GM19023 (cell line): Measurements from ENCODE around the gene KANSL1.
"Not testable (repeated sequence)": the region's sequence is repeated elsewhere in the genome, so short reads cannot be mapped to it uniquely, and the experiment has no call there.

ENCODE experiments used
- ATAC-seq: cut with Tn5 transposase; IDR thresholded peaks from one replicate; pipeline ENCODE4 v1.9.1; 2021; ENCODE audit warnings: mild to moderate bottlenecking, moderate library complexity; ENCODE audit not compliant: unreplicated experiment

The KANSL1 gene

DNA sequence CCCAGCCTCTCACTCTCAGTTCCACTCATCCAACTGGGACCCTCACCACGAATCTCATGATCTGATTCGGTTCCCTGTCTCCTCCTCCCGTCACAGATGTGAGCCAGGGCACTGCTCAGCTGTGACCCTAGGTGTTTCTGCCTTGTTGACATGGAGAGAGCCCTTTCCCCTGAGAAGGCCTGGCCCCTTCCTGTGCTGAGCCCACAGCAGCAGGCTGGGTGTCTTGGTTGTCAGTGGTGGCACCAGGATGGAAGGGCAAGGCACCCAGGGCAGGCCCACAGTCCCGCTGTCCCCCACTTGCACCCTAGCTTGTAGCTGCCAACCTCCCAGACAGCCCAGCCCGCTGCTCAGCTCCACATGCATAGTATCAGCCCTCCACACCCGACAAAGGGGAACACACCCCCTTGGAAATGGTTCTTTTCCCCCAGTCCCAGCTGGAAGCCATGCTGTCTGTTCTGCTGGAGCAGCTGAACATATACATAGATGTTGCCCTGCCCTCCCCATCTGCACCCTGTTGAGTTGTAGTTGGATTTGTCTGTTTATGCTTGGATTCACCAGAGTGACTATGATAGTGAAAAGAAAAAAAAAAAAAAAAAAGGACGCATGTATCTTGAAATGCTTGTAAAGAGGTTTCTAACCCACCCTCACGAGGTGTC, 167.6 kb downstream of the KANSL1 start:
- no peak for ATAC-seq

GRCh38 chr17:46025060-46025459, 168.2 kb downstream of the KANSL1 start:
- no peak for ATAC-seq

DNA sequence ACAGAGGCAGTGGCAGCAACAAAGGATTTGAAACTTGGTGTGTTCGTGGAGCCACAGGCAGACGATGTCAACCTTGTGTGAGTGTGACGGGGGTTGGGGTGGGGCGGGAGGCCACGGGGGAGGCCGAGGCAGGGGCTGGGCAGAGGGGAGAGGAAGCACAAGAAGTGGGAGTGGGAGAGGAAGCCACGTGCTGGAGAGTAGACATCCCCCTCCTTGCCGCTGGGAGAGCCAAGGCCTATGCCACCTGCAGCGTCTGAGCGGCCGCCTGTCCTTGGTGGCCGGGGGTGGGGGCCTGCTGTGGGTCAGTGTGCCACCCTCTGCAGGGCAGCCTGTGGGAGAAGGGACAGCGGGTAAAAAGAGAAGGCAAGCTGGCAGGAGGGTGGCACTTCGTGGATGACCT, 168.6 kb downstream of the KANSL1 start:
- no peak for ATAC-seq

DNA sequence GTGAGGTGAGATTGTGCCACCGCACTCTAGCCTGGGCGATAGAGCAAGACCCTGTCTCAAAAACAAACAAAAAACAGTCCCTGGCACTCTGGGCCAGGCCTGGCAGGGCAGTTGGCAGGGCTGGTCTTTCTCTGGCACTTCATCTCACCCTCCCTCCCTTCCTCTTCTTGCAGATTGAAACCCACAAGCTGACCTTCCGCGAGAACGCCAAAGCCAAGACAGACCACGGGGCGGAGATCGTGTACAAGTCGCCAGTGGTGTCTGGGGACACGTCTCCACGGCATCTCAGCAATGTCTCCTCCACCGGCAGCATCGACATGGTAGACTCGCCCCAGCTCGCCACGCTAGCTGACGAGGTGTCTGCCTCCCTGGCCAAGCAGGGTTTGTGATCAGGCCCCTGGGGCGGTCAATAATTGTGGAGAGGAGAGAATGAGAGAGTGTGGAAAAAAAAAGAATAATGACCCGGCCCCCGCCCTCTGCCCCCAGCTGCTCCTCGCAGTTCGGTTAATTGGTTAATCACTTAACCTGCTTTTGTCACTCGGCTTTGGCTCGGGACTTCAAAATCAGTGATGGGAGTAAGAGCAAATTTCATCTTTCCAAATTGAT, 169.3 kb downstream of the KANSL1 start:
- ATAC-seq = no peak

DNA sequence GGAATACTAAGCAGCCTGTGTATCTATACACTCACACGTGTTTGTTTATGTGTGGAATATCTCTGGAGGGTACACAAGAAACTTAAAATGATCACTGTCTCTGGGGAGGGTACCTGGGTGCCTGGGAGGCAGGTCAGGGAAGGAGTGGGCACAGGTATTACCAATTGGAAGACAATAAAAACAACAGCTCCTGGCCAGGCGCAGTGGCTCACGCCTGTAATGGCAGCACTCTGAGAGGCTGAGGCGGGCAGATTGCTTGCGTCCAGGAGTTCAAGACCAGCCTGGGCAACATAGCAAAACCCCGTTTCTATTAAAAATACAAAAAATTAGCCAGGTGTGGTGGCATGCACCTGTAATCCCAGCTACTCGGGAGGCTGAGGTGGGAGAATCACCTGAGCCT, 169.9 kb downstream of the KANSL1 start:
- not testable (repeated sequence) for ATAC-seq

GRCh38 chr17:46020998-46021397, 172.2 kb downstream of the KANSL1 start:
- ATAC-seq = no peak

DNA sequence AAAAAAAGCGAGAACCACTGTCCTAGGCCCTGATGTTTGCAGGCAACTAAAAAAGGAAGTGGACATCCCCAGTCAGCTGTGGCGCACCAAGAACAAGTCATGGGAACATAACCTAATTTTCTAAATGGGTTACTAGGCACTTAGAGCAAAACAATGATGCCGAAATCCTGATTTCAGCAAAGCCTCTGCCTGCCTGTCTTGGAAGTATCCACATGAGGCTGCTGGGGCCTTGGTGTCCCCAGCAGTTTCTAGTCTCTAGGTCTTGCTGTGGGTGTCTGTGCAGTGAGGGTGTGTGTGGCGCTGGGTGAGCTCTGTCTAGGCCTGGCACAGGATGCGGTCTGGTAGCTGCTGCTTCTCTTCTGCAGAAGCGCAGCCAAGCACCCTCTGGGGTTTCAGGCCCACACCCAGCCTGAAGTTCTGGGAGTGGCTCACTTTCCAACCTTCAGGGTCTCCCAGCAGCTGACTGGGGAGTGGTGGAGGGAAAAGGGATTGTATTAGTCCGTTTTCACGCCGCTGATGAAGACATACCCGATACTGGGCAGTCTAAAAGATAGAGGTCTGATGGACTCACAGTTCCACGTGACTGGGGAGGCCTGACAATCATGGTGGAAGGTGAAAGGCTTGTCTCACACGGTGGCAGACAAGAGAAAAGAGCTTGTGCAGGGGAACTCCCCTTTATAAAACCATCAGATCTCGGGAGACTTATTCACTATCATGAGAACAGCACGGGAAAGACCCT, 173.0 kb downstream of the KANSL1 start:
- no peak for ATAC-seq

DNA sequence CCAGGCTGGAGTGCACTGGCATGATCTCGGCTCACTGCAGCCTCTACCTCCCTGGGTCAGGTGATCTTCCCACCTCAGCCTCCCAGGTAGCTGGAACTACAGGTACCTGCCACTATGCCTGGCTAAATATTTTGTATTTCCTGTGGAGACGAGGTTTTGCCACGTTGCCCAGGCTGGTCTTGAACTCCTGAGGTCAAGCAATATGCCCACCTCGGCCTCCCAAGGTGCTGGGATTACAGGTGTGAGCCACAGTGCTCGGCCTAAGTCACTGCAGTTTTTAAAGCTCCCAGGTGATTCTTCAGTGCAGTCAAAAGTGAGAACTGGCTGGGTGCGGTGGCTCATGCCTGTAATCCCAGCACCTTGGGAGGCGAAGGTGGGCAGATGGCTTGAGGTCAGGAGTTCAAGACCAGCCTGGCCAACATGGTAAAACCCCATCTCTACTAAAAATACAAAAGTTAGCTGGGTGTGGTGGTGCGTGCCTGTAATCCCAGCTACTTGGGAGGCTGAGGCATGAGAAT, 173.8 kb downstream of the KANSL1 start:
- ATAC-seq = not testable (repeated sequence)

DNA sequence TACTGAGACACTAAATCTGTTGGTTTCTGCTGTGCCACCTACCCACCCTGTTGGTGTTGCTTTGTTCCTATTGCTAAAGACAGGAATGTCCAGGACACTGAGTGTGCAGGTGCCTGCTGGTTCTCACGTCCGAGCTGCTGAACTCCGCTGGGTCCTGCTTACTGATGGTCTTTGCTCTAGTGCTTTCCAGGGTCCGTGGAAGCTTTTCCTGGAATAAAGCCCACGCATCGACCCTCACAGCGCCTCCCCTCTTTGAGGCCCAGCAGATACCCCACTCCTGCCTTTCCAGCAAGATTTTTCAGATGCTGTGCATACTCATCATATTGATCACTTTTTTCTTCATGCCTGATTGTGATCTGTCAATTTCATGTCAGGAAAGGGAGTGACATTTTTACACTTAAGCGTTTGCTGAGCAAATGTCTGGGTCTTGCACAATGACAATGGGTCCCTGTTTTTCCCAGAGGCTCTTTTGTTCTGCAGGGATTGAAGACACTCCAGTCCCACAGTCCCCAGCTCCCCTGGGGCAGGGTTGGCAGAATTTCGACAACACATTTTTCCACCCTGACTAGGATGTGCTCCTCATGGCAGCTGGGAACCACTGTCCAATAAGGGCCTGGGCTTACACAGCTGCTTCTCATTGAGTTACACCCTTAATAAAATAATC, 179.6 kb downstream of the KANSL1 start:
- no peak for ATAC-seq

- no peak for ATAC-seq
Observed at GRCh38 chr17:46013127-46013501, 180.1 kb downstream of the KANSL1 start.

- ATAC-seq = no peak
Observed at GRCh38 chr17:46012506-46013079, 180.6 kb downstream of the KANSL1 start.

DNA sequence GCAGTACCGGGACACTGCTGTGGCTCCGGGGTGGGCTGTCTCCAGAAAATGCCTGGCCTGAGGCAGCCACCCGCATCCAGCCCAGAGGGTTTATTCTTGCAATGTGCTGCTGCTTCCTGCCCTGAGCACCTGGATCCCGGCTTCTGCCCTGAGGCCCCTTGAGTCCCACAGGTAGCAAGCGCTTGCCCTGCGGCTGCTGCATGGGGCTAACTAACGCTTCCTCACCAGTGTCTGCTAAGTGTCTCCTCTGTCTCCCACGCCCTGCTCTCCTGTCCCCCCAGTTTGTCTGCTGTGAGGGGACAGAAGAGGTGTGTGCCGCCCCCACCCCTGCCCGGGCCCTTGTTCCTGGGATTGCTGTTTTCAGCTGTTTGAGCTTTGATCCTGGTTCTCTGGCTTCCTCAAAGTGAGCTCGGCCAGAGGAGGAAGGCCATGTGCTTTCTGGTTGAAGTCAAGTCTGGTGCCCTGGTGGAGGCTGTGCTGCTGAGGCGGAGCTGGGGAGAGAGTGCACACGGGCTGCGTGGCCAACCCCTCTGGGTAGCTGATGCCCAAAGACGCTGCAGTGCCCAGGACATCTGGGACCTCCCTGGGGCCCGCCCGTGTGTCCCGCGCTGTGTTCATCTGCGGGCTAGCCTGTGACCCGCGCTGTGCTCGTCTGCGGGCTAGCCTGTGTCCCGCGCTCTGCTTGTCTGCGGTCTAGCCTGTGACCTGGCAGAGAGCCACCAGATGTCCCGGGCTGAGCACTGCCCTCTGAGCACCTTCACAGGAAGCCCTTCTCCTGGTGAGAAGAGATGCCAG, 181.3 kb downstream of the KANSL1 start:
- no peak for ATAC-seq

DNA sequence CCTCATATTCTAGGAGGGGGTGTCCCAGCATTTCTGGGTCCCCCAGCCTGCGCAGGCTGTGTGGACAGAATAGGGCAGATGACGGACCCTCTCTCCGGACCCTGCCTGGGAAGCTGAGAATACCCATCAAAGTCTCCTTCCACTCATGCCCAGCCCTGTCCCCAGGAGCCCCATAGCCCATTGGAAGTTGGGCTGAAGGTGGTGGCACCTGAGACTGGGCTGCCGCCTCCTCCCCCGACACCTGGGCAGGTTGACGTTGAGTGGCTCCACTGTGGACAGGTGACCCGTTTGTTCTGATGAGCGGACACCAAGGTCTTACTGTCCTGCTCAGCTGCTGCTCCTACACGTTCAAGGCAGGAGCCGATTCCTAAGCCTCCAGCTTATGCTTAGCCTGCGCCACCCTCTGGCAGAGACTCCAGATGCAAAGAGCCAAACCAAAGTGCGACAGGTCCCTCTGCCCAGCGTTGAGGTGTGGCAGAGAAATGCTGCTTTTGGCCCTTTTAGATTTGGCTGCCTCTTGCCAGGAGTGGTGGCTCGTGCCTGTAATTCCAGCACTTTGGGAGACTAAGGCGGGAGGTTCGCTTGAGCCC, 182.5 kb downstream of the KANSL1 start:
- ATAC-seq = no peak

- no peak for ATAC-seq
Observed at GRCh38 chr17:46009681-46010596, 183.3 kb downstream of the KANSL1 start.

DNA sequence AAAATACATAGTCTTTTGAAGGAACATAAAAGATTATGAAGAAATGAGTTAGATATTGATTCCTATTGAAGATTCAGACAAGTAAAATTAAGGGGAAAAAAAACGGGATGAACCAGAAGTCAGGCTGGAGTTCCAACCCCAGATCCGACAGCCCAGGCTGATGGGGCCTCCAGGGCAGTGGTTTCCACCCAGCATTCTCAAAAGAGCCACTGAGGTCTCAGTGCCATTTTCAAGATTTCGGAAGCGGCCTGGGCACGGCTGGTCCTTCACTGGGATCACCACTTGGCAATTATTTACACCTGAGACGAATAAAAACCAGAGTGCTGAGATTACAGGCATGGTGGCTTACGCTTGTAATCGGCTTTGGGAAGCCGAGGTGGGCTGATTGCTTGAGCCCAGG, 184.6 kb downstream of the KANSL1 start:
- no peak for ATAC-seq

DNA sequence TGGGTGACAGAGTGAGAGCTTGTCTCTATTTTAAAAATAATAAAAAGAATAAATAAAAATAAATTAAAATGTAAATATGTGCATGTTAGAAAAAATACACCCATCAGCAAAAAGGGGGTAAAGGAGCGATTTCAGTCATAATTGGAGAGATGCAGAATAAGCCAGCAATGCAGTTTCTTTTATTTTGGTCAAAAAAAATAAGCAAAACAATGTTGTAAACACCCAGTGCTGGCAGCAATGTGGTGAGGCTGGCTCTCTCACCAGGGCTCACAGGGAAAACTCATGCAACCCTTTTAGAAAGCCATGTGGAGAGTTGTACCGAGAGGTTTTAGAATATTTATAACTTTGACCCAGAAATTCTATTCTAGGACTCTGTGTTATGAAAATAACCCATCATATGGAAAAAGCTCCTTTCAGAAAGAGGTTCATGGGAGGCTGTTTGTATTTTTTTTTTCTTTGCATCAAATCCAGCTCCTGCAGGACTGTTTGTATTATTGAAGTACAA, 185.7 kb downstream of the KANSL1 start:
- ATAC-seq = no peak

DNA sequence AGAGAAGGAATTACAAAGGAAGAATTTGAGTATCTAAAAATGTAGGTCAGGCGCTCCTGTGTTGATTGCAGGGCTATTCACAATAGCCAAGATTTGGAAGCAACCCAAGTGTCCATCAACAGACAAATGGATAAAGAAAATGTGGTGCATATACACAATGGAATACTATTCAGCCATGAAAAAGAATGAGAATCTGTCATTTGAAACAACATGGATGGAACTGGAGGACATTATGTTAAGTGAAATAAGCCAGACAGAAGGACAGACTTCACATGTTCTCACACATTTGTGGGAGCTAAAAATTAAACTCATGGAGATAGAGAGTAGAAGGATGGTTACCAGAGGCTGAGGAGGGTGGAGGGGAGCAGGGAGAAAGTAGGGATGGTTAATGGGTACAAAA, 187.1 kb downstream of the KANSL1 start:
- not testable (repeated sequence) for ATAC-seq

GRCh38 chr17:46003907-46004748, 189.1 kb downstream of the KANSL1 start:
- ATAC-seq = no peak
